DND-41 (cell line): ENCODE measurements around the gene EVC2.

Source experiments
- ATAC-seq: fragments of 200-7000 bp; cut with Tn5 transposase; 3 replicates; pipeline ENCODE4 v1.9.1; 2021; ENCODE audit warnings: low read depth; ENCODE audit not compliant: insufficient read depth
- DNase-seq: peaks from one replicate; pipeline ENCODE4 v3.0.0-alpha.2; 2020
- H2AFZ ChIP-seq: 2 replicates; pipeline ENCODE4 v1.6.0; 2012; ENCODE audit warnings: low read depth, low read length
- H3K27ac ChIP-seq: 2 replicates; pipeline ENCODE4 v1.5.1; 2012; ENCODE audit warnings: low read length, inconsistent platforms
- H3K27me3 ChIP-seq: fragments of 200-600 bp; sonication (generic); 2 replicates; pipeline ENCODE4 v1.6.0; 2012; ENCODE audit warnings: low read length, mild to moderate bottlenecking, inconsistent platforms; ENCODE audit not compliant: insufficient read depth, poor library complexity
- H3K36me3 ChIP-seq: 2 replicates; pipeline ENCODE4 v1.5.1; 2012; ENCODE audit warnings: low read length, inconsistent platforms; ENCODE audit not compliant: insufficient read depth
- H3K4me1 ChIP-seq: 2 replicates; pipeline ENCODE4 v1.5.1; 2012; ENCODE audit warnings: mild to moderate bottlenecking, low read length; ENCODE audit not compliant: insufficient read depth
- H3K4me2 ChIP-seq: 2 replicates; pipeline ENCODE4 v1.6.0; 2012; ENCODE audit warnings: mild to moderate bottlenecking, moderate library complexity, low read length, inconsistent platforms; ENCODE audit not compliant: insufficient read depth
- H3K4me3 ChIP-seq, 2 experiments: fragments of 200-600 bp in 1 of 2; shearing (Covaris generic) in 1 of 2; 2 replicates each; pipeline ENCODE4 v1.5.1; 2012 to 2016; ENCODE audit warnings: inconsistent platforms in 2 of 2, low read length in 2 of 2, mild to moderate bottlenecking in 2 of 2, low read depth in 1 of 2, moderate library complexity in 1 of 2
- H3K79me2 ChIP-seq: 2 replicates; pipeline ENCODE4 v1.6.0; 2012; ENCODE audit warnings: low read length, inconsistent platforms; ENCODE audit not compliant: insufficient read depth
- H3K9ac ChIP-seq: 2 replicates; pipeline ENCODE4 v1.6.0; 2012; ENCODE audit warnings: low read depth, mild to moderate bottlenecking, inconsistent platforms, low read length, moderate library complexity
- H3K9me3 ChIP-seq: 2 replicates; pipeline ENCODE4 v1.5.1; 2012; ENCODE audit warnings: low read length, moderate library complexity, mild to moderate bottlenecking, inconsistent platforms; ENCODE audit not compliant: insufficient read depth, severe bottlenecking
- H4K20me1 ChIP-seq: 2 replicates; pipeline ENCODE4 v1.6.0; 2012; ENCODE audit warnings: low read length; ENCODE audit not compliant: insufficient read depth
- CTCF ChIP-seq: IDR thresholded peaks from 2 replicates; pipeline ENCODE4 v1.5.1; 2012; ENCODE audit warnings: borderline replicate concordance, low read length, moderate library complexity, mild to moderate bottlenecking; ENCODE audit not compliant: poor library complexity, severe bottlenecking; ENCODE audit errors: extremely low read depth
- EZH2 ChIP-seq: IDR thresholded peaks from 3 replicates; pipeline ENCODE4 v1.6.1; 2012; ENCODE audit warnings: borderline replicate concordance, low read depth, mild to moderate bottlenecking, moderate library complexity, low read length, inconsistent platforms; ENCODE audit not compliant: severe bottlenecking

EVC2 gene

DNA sequence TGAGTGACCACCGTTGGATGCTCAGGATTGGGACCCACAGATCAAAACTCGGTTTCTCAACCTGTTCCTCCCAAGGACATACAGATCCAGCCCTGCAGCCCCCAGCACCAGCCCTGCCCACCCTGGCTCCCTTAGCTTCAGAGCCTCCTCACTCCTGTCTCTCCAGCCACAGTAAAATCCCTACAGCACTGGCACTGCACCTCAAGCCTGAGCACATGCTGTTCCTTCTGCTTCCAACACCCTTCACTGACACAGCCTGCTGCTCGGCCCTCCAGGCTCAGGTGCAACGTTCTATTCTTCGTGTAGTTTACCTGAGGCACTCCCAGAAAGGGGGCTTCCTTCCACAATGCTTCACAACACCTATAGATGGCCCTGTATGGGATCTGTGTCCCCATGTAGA, 163.6 kb downstream of the EVC2 start:
- DNase-seq: no peak
- H3K9ac ChIP-seq: no peak overlapping the region
- no peak overlapping the region for H2AFZ ChIP-seq
- ATAC-seq: no peak
- H3K4me3 ChIP-seq: no peak overlapping the region
- no peaks in the 10 kb centered on the region for H4K20me1 ChIP-seq
- no peaks in the 10 kb centered on the region for H3K27me3 ChIP-seq
- peaks cover 13% of the 10 kb centered on the region for H3K9me3 ChIP-seq
- TF ChIP-seq CTCF: no peak
- TF ChIP-seq EZH2: no peak
- no peak overlapping the region for H3K4me2 ChIP-seq
- no peak overlapping the region for H3K27ac ChIP-seq
- H3K4me1 ChIP-seq: no peaks in the 10 kb centered on the region
- H3K79me2 ChIP-seq: no peaks in the 10 kb centered on the region
- no peaks in the 10 kb centered on the region for H3K36me3 ChIP-seq

DNA sequence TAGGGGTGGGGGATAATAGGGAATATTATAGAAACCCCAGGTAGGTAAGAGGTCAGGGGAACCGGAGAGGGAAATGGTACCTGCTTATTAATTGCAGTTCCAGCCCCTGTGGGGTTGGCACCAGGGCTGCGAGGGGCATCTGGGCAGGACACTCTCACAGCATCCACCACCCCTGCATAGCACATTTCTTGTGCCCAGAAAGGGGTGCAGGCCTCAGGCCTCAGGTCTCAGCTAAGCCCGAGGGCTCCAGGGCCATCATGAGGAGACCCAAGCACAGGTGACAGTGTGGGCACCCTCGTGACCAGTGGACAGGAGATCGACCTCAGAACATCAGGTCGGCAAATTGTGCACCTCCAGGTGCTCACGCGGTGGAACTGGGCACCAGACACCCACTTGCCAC, 164.7 kb downstream of the EVC2 start:
- TF ChIP-seq EZH2 (no peak), CTCF (no peak)
- Histone ChIP-seq H4K20me1 (no peaks in the 10 kb centered on the region), H3K27ac (no peak overlapping the region), H3K4me2 (no peak overlapping the region), H3K36me3 (no peaks in the 10 kb centered on the region), H3K9ac (no peak overlapping the region), H3K27me3 (no peaks in the 10 kb centered on the region), H2AFZ (no peak overlapping the region), H3K9me3 (peaks cover 13% of the 10 kb centered on the region), H3K79me2 (no peaks in the 10 kb centered on the region), H3K4me1 (no peaks in the 10 kb centered on the region), H3K4me3 (no peak overlapping the region)
- no peak for DNase-seq
- ATAC-seq: no peak

GRCh38 chr4:5541169-5541568, 167.2 kb downstream of the EVC2 start:
- no peaks in the 10 kb centered on the region for H3K4me1 ChIP-seq

More at GRCh38 chr4:5541169-5541568, 167.2 kb downstream of the EVC2 start:
- ATAC-seq (no peak), DNase-seq (no peak)
- Histone ChIP-seq H3K4me2 (no peak overlapping the region), H3K27me3 (no peaks in the 10 kb centered on the region), H4K20me1 (no peaks in the 10 kb centered on the region), H3K79me2 (no peaks in the 10 kb centered on the region), H2AFZ (no peak overlapping the region), H3K4me3 (no peak overlapping the region), H3K36me3 (no peaks in the 10 kb centered on the region), H3K27ac (no peak overlapping the region), H3K9ac (no peak overlapping the region), H3K9me3 (no peaks in the 10 kb centered on the region)
- TF ChIP-seq EZH2 (no peak), CTCF (no peak)
